IMR-90 (cell line): ENCODE results near the gene ATP11A. TPM values are rescaled to one million over a fixed set of nuclear protein-coding genes. Genes with fewer than 3 reads are reported as not detected.

ENCODE experiments used
- ATAC-seq: fragments of 200-7000 bp; cut with Tn5 transposase; 2 replicates; pipeline ENCODE4 v1.9.1; 2020; ENCODE audit warnings: low read depth, mild to moderate bottlenecking, moderate library complexity
- BruUV-seq: library from RNA; stranded (reverse); fragments of 400-500 nt; replicated peaks from 2 replicates; lab custom pipeline; 2021; lab: Mats Ljungman, UMichigan
- CTCF ChIA-PET: fragments of 300-600 bp; formaldehyde crosslinking; extraction: SDS; loops from one replicate; lab custom pipeline; 2021; ENCODE audit warnings: antibody characterized with exemption; lab: Yijun Ruan, JAX
- POLR2A ChIA-PET: fragments of 300-600 bp; sonication (Branson Sonifier 250); formaldehyde crosslinking; loops from one replicate; lab custom pipeline; 2022; ENCODE audit warnings: antibody characterized with exemption; ENCODE audit not compliant: unreplicated experiment; lab: Charles Lee
- DNase-seq: peaks from one replicate; pipeline ENCODE4 v3.0.0; 2013
- H2AFZ ChIP-seq: replicated peaks from 2 replicates; pipeline ENCODE3; 2013; ENCODE audit warnings: low read length, mild to moderate bottlenecking; ENCODE audit not compliant: poor library complexity
- H2AK5ac ChIP-seq: 2 replicates; pipeline ENCODE4 v1.6.1; 2013; ENCODE audit warnings: low read depth, low read length, inconsistent platforms
- H2AK9ac ChIP-seq: replicated peaks from 2 replicates; pipeline ENCODE3; 2013; ENCODE audit warnings: mild to moderate bottlenecking, low read depth, low read length, moderate library complexity; ENCODE audit not compliant: poor library complexity
- H2BK120ac ChIP-seq: 2 replicates; pipeline ENCODE4 v1.6.1; 2013; ENCODE audit warnings: low read depth, low read length, inconsistent platforms
- H2BK15ac ChIP-seq: 3 replicates; pipeline ENCODE4 v1.6.1; 2013; ENCODE audit warnings: low read depth, low read length, inconsistent platforms
- H2BK20ac ChIP-seq: 2 replicates; pipeline ENCODE4 v1.6.1; 2013; ENCODE audit warnings: low read depth, mild to moderate bottlenecking, inconsistent platforms, low read length, moderate library complexity
- H2BK5ac ChIP-seq: 2 replicates; pipeline ENCODE4 v1.6.1; 2013; ENCODE audit warnings: mild to moderate bottlenecking, low read depth, low read length, inconsistent platforms; ENCODE audit not compliant: poor library complexity, severe bottlenecking
- H3K14ac ChIP-seq: replicated peaks from 2 replicates; pipeline ENCODE4 v1.6.1; 2013; ENCODE audit warnings: low read depth, low read length, inconsistent platforms
- H3K18ac ChIP-seq: 2 replicates; pipeline ENCODE4 v1.6.1; 2013; ENCODE audit warnings: low read depth, low read length, control low read depth
- H3K23ac ChIP-seq: 2 replicates; pipeline ENCODE4 v1.6.1; 2013; ENCODE audit warnings: low read depth, low read length, inconsistent platforms
- H3K27ac ChIP-seq: 2 replicates; pipeline ENCODE4 v1.5.1; 2013; ENCODE audit warnings: mild to moderate bottlenecking, control low read depth, low read length; ENCODE audit not compliant: insufficient read depth
- H3K27me3 ChIP-seq: 2 replicates; pipeline ENCODE4 v1.6.1; 2013; ENCODE audit warnings: low read length; ENCODE audit not compliant: control insufficient read depth, insufficient read depth
- H3K36me3 ChIP-seq: 2 replicates; pipeline ENCODE4 v1.6.1; 2013; ENCODE audit warnings: low read length, mixed read lengths; ENCODE audit not compliant: control insufficient read depth, insufficient read depth
- H3K4ac ChIP-seq: 2 replicates; pipeline ENCODE4 v1.6.1; 2013; ENCODE audit warnings: low read depth, low read length, inconsistent platforms
- H3K4me1 ChIP-seq: 2 replicates; pipeline ENCODE4 v1.6.1; 2013; ENCODE audit warnings: low read length, mixed read lengths; ENCODE audit not compliant: control insufficient read depth, insufficient read depth
- H3K4me2 ChIP-seq: 2 replicates; pipeline ENCODE4 v1.6.1; 2013; ENCODE audit warnings: low read depth, mild to moderate bottlenecking, control low read depth, low read length, moderate library complexity
- H3K4me3 ChIP-seq: 2 replicates; pipeline ENCODE4 v1.5.1; 2013; ENCODE audit warnings: low read depth, mild to moderate bottlenecking, control low read depth, low read length, moderate library complexity; ENCODE audit not compliant: insufficient read depth
- H3K56ac ChIP-seq: 2 replicates; pipeline ENCODE4 v1.6.1; 2013; ENCODE audit warnings: low read length, inconsistent platforms; ENCODE audit not compliant: insufficient read depth; ENCODE audit errors: extremely low read depth
- H3K79me1 ChIP-seq, 2 experiments: 2 replicates each; pipeline ENCODE4 v1.6.1; 2013; ENCODE audit warnings: low read length in 2 of 2, inconsistent platforms in 1 of 2, low read depth in 1 of 2
- H3K9ac ChIP-seq: 2 replicates; pipeline ENCODE4 v1.6.1; 2013; ENCODE audit warnings: low read depth, low read length, control low read depth
- H3K9me1 ChIP-seq: 2 replicates; pipeline ENCODE4 v1.6.1; 2013; ENCODE audit warnings: low read length, inconsistent platforms; ENCODE audit not compliant: insufficient read depth
- H3K9me3 ChIP-seq: 2 replicates; pipeline ENCODE4 v1.6.1; 2013; ENCODE audit warnings: low read length; ENCODE audit not compliant: control insufficient read depth, insufficient read depth
- H4K20me1 ChIP-seq: 2 replicates; pipeline ENCODE4 v1.6.1; 2013; ENCODE audit warnings: low read length, inconsistent platforms; ENCODE audit not compliant: insufficient read depth
- H4K5ac ChIP-seq: 2 replicates; pipeline ENCODE4 v1.6.1; 2013; ENCODE audit warnings: mild to moderate bottlenecking, low read depth, low read length, control low read depth
- H4K8ac ChIP-seq, 2 experiments: 2 replicates each; pipeline ENCODE4 v1.6.1; 2013; ENCODE audit warnings: low read depth in 2 of 2, low read length in 2 of 2, control low read depth in 1 of 2, inconsistent platforms in 1 of 2
- H4K91ac ChIP-seq: 2 replicates; pipeline ENCODE4 v1.6.1; 2013; ENCODE audit warnings: low read depth, low read length, inconsistent platforms; ENCODE audit not compliant: insufficient read depth
- BHLHE40 ChIP-seq: fragments of 150-350 bp; IDR thresholded peaks from 2 replicates; pipeline ENCODE4 v1.6.1; 2016; ENCODE audit warnings: mild to moderate bottlenecking, low read depth, low read length
- MAZ ChIP-seq: IDR thresholded peaks from 2 replicates; pipeline ENCODE4 v1.6.1; 2012; ENCODE audit warnings: low read depth, mild to moderate bottlenecking, low read length, improper control_type of control experiment, moderate library complexity, borderline replicate concordance
- NFE2L2 ChIP-seq: fragments of 150-350 bp; IDR thresholded peaks from 2 replicates; pipeline ENCODE4 v1.6.1; 2016; ENCODE audit warnings: low read depth, mild to moderate bottlenecking, low read length
- POLR2A ChIP-seq: IDR thresholded peaks from 2 replicates; pipeline ENCODE4 v1.6.1; 2012; ENCODE audit warnings: mild to moderate bottlenecking, low read depth, low read length
- RAD21 ChIP-seq: IDR thresholded peaks from 2 replicates; pipeline ENCODE4 v1.6.1; 2012; ENCODE audit warnings: low read length, improper control_type of control experiment
- RCOR1 ChIP-seq: IDR thresholded peaks from 2 replicates; pipeline ENCODE4 v1.6.1; 2012; ENCODE audit warnings: mild to moderate bottlenecking, low read length, improper control_type of control experiment; ENCODE audit not compliant: insufficient replicate concordance
- SMC3 ChIP-seq: fragments of 150-350 bp; IDR thresholded peaks from 2 replicates; pipeline ENCODE4 v1.6.1; 2016; ENCODE audit warnings: low read depth, mild to moderate bottlenecking, antibody characterized with exemption, low read length, moderate library complexity
- WGBS, 2 experiments: methylation state at CpG; one replicate each; pipeline versions ENCODE4 v1.1.5 to v1.1.7; 2013; ENCODE audit warnings: missing lambda C conversion rate in 2 of 2; ENCODE audit not compliant: insufficient read length in 1 of 2; ENCODE audit errors: extremely low coverage in 2 of 2; 5-methylcytosine and 5-hydroxymethylcytosine counted together
- dilution Hi-C: fragments of 300-500 bp; cut with HindIII; formaldehyde crosslinking; loops from one replicate; pipeline ENCODE4 v1.14.3; 2018; ENCODE audit warnings: low sequenced_read_pairs; ENCODE audit not compliant: unreplicated experiment
- in situ Hi-C: fragments of 300-500 bp; cut with MboI; formaldehyde crosslinking; loops from 3 replicates; pipeline ENCODE4 v1.14.3; 2019; ENCODE audit warnings: low sequenced_read_pairs, inconsistent platforms, mixed read lengths
- intact Hi-C: fragments of 100-400 bp; cut with micrococcal nuclease; formaldehyde crosslinking; loops from 2 replicates; pipeline ENCODE4 v1.10.0; 2022
- polyA plus RNA-seq, 3 experiments: library from polyadenylated mRNA; depleted of rRNA; stranded (reverse); fragments of >200 nt; gene quantifications; 2 replicates each; pipeline ENCODE4 v1.2.3, GENCODE V29; 2012; ENCODE audit warnings: low replicate concordance in 1 of 3
- total RNA-seq: library from RNA; depleted of rRNA; stranded (reverse); fragments of >200 nt; gene quantifications from 2 replicates; pipeline ENCODE4 v1.2.3, GENCODE V29; 2012
- TF ChIP-seq, protein P1 (sequence below): conservative IDR thresholded peaks from 2 replicates; pipeline ENCODE4 v1.5.1; 2012; ENCODE audit warnings: mild to moderate bottlenecking, low read depth, low read length, improper control_type of control experiment
- TF ChIP-seq, protein P2 (sequence below): fragments of 150-350 bp; IDR thresholded peaks from 2 replicates; pipeline ENCODE4 v1.6.1; 2016; ENCODE audit warnings: low read depth, mild to moderate bottlenecking, low read length, moderate library complexity, borderline replicate concordance
- TF ChIP-seq, protein P3 (sequence below): fragments of 150-350 bp; IDR thresholded peaks from 2 replicates; pipeline ENCODE4 v1.6.1; 2017; ENCODE audit warnings: mild to moderate bottlenecking, antibody characterized with exemption, low read length, low read depth

Gene ATP11A
- total and polyA plus RNA-seq, 2 of the 4 experiments (the other 2 are of a cell fraction) = 8.4 to 12.0 TPM

DNA sequence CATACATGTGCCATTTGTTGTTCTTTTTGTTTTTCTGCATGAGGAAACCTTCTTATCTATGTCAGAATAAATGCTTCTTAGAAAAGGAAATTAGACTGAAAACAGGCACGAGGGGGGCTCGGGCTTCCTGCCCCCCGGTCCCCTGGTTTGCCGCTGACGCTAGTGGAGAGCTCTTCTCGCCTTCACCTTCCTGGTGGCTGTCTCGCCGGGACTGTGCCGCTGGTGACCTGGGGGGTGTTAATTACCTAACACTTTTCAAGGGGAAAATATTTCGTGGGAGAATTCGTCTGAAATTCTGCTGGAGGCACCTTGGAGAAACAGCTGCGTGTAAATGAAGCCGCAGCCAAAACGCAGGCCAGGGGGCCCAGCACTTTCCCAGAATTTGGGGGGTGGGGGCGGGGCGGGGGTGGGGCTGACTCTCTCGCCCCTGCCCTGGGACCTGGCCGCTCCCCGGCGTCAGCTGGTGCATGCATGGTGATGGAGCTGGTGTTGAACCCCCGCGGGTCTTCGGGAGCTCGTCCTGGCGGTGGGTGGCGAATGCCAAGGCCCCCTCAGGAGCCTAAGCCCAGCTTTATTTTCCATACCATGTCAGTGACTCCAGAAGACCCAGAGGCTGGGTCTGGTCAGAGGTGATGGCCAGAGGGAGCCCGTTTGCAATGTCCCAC is 220.9 kb downstream of the ATP11A start:
- peaks cover 2% of the 10 kb centered on the region; the same call in 1 of the 2 replicates for H3K9me3 ChIP-seq
- no peak overlapping the region for H3K18ac ChIP-seq
- ChIA-PET CTCF (no interaction called here), POLR2A (no interaction called here)
- no peaks in the 10 kb centered on the region for H3K36me3 ChIP-seq
- H4K20me1 ChIP-seq = no peaks in the 10 kb centered on the region
- H3K9ac ChIP-seq = no peak overlapping the region
- dilution Hi-C loops (no loop called here), intact Hi-C loops (no loop called here), in situ Hi-C loops (no loop called here)
- no peak for ATAC-seq
- no peaks in the 10 kb centered on the region for H3K9me1 ChIP-seq
- no peak overlapping the region for H3K4me2 ChIP-seq
- TF ChIP-seq MAZ (no peak), RCOR1 (no peak), RAD21 (no peak), POLR2A (no peak), SMC3 (no peak), NFE2L2 (no peak), BHLHE40 (no peak)
- TF ChIP-seq, protein P1, sequence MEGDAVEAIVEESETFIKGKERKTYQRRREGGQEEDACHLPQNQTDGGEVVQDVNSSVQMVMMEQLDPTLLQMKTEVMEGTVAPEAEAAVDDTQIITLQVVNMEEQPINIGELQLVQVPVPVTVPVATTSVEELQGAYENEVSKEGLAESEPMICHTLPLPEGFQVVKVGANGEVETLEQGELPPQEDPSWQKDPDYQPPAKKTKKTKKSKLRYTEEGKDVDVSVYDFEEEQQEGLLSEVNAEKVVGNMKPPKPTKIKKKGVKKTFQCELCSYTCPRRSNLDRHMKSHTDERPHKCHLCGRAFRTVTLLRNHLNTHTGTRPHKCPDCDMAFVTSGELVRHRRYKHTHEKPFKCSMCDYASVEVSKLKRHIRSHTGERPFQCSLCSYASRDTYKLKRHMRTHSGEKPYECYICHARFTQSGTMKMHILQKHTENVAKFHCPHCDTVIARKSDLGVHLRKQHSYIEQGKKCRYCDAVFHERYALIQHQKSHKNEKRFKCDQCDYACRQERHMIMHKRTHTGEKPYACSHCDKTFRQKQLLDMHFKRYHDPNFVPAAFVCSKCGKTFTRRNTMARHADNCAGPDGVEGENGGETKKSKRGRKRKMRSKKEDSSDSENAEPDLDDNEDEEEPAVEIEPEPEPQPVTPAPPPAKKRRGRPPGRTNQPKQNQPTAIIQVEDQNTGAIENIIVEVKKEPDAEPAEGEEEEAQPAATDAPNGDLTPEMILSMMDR = no peak
- TF ChIP-seq, protein P2, sequence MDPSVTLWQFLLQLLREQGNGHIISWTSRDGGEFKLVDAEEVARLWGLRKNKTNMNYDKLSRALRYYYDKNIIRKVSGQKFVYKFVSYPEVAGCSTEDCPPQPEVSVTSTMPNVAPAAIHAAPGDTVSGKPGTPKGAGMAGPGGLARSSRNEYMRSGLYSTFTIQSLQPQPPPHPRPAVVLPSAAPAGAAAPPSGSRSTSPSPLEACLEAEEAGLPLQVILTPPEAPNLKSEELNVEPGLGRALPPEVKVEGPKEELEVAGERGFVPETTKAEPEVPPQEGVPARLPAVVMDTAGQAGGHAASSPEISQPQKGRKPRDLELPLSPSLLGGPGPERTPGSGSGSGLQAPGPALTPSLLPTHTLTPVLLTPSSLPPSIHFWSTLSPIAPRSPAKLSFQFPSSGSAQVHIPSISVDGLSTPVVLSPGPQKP = no peak
- TF ChIP-seq, protein P3, sequence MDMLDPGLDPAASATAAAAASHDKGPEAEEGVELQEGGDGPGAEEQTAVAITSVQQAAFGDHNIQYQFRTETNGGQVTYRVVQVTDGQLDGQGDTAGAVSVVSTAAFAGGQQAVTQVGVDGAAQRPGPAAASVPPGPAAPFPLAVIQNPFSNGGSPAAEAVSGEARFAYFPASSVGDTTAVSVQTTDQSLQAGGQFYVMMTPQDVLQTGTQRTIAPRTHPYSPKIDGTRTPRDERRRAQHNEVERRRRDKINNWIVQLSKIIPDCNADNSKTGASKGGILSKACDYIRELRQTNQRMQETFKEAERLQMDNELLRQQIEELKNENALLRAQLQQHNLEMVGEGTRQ = no peak
- no peak overlapping the region for H3K4ac ChIP-seq
- no peak overlapping the region for H3K27ac ChIP-seq
- H2AK9ac ChIP-seq = no peak overlapping the region
- H3K14ac ChIP-seq = no peak overlapping the region
- no peak overlapping the region for H3K4me3 ChIP-seq
- no peak for DNase-seq
- no TSS peak for BruUV-seq
- no peak overlapping the region for H4K8ac ChIP-seq
- no peak overlapping the region for H2BK5ac ChIP-seq
- WGBS, 2 experiments = 0% methylated on average over 1 of the region's 27 CpGs; no CpG with 5 or more reads in 1 of the 2 experiments
- peaks cover 67% of the 10 kb centered on the region for H3K27me3 ChIP-seq
- no peak overlapping the region for H3K23ac ChIP-seq
- no peak overlapping the region for H3K56ac ChIP-seq
- H2BK15ac ChIP-seq = no peak overlapping the region
- H4K5ac ChIP-seq = no peak overlapping the region
- H4K91ac ChIP-seq = no peak overlapping the region
- no peak overlapping the region for H2AFZ ChIP-seq
- H2BK20ac ChIP-seq = no peak overlapping the region
- no peaks in the 10 kb centered on the region for H3K4me1 ChIP-seq
- H2BK120ac ChIP-seq = no peak overlapping the region
- H3K79me1 ChIP-seq = no peaks in the 10 kb centered on the region
- H2AK5ac ChIP-seq = no peak overlapping the region
